ENCODE data around the gene USP13.

USP13 gene

GRCh38 chr3:179801856-179802255 is 149.0 kb downstream of the USP13 start:
- no peak for DNase-seq

GRCh38 chr3:179806177-179806576 is 153.3 kb downstream of the USP13 start:
- DNase-seq: no peak

DNA sequence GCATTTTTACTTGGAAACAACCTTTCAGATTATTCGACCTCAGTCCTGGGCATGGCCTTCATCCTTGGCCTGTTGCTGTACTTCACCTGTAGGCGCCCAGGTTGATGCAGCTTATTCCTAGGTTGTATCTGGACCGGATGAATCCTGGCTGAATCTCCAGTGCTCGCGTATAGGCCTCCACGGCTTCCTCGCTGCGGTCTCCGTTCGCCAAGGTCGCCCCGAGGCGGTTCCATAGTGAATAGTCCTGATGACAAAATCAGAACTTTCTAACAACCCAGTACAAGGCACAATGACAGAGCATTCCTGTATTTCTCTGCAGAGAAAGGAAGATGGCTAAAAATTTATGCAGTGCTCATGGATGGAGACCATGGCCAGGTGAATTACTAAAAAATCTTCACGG is 154.7 kb downstream of the USP13 start:
- no peak for DNase-seq

DNA sequence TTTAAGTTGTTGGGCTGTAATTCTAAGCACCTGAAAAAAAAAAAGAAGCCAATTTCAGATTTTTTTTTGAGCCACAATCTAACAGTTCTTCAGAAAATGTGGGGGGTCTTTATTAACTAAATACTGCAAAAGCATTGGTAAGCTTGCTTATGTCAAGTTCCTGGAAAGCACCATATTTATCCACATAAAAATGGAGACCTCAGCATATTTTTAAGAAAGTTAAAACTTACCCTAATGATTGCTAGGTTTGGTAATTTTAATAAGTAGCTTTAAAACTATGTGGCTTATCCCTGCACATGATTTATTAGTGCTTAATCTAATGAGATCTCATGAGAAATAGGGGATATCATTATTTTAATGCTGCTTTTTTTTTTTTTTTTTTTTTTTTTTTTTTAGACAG is 156.8 kb downstream of the USP13 start:
- DNase-seq: no peak

DNA sequence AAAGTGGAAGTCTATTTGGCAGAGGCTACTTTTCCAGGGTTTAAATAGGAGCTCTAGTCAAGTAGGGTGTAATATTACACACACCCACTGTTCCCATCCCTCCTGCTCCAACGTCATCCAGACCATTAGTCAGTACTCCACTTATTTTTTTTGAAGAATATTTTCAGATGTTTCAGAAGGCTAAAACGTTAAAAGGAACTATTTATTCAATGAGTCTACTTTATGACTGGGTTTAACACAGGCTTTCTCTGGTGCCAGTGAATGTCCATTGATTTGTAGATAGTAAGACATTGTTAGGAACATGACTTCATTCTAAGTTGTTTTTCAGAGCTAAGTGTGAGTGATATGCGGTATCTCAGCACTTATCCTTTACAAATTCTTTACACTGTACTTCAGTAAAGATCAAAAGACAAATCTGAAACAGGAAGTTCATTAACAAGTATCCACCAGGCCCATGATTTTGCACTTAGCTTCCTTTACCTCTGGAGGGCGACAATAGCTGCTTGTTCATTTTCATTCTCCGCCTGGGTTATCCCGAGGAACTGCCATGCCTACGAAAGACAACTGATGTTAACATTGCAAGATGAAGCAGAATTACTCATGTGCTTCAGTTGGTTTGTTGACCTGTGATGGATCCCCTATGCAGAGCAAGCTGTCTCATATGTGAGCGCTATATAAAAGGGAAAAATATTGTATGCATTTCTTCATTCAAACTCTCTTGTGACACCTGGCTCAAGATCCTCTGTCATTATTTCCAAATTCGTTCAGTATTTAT is 158.7 kb downstream of the USP13 start:
- peak; percentile 60 for DNase-seq

GRCh38 chr3:179812096-179812382 is 159.2 kb downstream of the USP13 start:
- no peak for DNase-seq

DNA sequence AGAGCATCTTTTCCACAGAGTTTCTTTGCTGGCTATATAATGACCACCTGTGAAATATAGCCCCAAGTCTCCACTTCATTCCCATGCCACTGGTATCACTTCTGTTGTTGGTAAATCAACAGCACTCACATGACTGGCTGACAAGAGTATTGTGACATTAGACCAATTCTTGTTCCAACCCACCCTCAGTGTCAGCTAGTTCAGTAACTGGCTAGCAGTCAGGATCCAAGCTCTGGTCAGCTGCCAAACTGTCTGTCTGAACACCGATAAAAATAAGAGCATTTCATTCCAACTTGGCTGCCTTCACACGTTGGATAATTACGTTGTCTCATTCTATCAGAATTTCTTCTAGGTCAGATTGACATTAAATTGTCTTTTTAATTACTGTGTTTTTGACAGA is 166.5 kb downstream of the USP13 start:
- DNase-seq: no peak

GRCh38 chr3:179822296-179822695 is 169.5 kb downstream of the USP13 start:
- DNase-seq: no peak

GRCh38 chr3:179825527-179826246 is 172.8 kb downstream of the USP13 start:
- peak; percentile 74 for DNase-seq

- DNase-seq: no peak
Measured at GRCh38 chr3:179826247-179826637, 173.4 kb downstream of the USP13 start.

GRCh38 chr3:179828738-179829137 is 175.9 kb downstream of the USP13 start:
- no peak for DNase-seq

DNA sequence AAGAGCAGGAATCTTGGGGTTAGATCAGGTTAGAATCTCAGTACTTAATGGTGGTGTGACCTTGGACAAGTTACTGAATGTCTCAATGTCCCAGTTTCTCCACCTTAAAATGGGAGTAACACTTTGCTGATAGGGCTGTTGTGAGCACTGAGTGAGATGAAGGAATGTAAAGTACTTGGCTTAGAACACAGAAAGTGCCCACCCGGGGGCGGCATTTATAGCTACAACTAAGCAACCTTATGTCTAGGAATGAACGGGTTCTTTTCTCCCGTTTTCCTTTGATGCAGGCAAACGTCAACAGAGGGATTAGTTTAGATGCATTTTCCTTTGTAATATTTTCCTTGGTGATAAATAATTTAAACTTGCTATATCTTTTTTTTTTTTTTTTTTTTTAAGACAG is 176.6 kb downstream of the USP13 start:
- no peak for DNase-seq

DNA sequence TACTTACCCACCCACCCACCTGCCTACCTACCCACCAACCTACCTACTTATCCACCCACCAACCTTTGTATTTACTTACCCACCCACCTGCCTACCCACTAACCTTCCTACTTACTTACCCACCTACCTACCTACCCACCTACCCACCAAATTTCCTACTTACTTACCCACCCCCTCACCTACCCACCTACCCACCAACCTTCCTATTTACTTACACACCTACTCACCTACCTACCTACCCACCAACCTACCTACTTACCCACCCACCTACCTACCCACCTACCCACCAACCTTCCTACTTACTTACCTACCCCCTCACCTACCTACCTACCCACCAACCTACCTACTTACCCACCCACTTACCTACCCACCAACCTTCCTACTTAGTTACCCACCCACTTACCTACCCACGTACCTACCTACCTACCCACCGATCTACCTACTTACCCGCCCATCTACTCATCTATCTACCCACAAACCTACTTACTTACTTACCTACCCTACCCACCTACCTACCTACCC is 179.6 kb downstream of the USP13 start:
- no peak for DNase-seq

DNA sequence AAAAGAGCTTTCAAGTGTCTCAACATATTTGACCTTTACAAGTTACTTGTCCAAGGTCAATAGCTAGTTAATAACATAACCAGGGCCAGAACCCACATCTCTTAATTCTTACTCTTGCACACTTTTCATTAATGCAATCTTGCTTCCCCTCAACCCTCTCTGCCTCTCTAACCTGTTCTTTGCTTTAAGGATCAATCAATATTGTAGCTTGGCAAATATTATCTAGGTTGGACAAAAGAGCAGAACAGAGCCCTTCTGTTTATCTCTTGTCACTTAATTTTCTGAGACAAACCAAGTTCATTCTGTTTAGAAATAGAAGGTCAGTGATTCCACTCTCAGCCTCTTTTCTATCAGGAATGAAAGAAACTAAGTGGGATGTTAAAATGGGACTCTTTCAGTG is 180.5 kb downstream of the USP13 start:
- DNase-seq: no peak

DNA sequence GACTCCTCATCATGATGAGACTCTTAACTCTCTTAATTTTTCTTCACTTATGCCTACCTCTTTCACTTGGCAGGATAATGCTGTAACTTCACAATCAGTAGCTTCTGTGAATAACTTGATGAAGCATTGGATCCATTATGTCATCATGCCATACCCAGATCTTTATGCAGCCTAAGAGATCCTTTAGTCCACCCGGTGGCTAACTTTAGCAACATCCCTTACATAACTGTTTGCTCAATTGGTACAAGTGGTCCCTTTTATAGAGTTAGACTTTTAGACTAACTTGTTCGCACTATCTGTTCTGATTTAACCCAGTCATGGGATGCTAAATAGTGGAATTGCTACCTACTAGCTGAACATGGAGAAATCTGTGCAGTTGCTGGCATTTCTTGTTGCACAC is 184.5 kb downstream of the USP13 start:
- no peak for DNase-seq
